ENCODE measurements around the gene KDELR3. TPM values are rescaled to one million over a fixed set of nuclear protein-coding genes. Genes with fewer than 3 reads are reported as not detected.

Gene KDELR3
- polyA plus RNA-seq, 1 of the 3 experiments (the other 2 are of a cell fraction) = 17.1 TPM

DNA sequence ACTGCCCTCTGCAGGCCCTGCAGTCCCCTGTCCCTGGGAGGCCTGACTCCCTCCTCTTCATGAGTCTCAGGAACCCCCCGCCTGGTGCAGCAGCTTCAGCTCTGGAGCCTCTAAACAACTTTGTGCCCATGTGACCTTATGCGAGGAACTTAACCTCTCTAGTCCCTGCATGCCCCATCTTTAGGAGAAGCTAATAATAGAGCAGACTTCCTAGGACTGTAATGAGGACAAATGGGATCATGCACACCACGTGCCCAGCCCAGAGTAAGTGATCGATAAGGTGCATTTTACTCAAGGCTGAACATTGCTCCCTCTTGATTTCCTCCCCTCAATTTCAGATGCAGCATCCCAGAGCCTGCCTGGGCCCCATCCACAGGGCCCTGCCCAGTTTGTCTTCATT, 31.9 kb upstream of the KDELR3 start (continued):
- TF ChIP-seq, protein P1, sequence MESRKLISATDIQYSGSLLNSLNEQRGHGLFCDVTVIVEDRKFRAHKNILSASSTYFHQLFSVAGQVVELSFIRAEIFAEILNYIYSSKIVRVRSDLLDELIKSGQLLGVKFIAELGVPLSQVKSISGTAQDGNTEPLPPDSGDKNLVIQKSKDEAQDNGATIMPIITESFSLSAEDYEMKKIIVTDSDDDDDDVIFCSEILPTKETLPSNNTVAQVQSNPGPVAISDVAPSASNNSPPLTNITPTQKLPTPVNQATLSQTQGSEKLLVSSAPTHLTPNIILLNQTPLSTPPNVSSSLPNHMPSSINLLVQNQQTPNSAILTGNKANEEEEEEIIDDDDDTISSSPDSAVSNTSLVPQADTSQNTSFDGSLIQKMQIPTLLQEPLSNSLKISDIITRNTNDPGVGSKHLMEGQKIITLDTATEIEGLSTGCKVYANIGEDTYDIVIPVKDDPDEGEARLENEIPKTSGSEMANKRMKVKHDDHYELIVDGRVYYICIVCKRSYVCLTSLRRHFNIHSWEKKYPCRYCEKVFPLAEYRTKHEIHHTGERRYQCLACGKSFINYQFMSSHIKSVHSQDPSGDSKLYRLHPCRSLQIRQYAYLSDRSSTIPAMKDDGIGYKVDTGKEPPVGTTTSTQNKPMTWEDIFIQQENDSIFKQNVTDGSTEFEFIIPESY (IDR thresholded peaks at IDR 0.05; ENCODE audit: borderline replicate concordance, low read depth) = no peak

DNA sequence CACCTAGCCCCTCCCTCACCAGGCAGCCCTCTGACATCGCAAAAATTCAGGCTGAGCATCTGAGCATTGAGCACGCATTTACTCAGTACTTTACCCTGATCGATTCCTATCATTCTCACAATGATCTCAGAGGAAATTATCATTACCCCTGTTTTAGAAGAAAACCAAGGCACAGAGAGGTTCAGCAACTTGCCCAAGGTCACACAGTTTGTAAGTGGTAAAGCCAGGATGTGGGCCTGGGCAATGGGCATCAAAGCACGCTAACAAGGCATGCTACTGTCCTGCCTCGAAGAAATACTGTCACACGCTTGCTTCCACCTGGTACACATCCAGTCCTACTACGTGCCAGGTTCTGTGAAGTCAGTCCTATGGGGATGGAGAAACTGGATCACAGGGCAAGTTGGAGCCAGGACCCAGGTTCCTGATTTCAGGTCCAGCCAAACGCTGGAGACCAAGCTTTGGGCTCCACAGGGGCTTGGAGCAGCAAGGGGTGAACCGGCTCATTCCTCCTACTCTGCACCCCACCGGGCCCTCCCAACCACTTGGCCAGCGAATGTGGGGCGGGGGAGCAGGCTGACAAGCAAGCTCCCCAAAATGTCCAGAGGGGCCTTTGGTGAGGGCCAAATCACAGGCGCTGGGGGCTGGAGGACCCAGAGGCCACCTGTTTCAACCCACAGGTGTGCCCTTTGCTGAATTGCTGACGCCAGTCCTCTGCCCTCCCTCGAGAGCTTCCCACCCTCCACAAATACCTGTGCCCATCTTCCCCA, 31.1 kb upstream of the KDELR3 start:
- CTCF ChIA-PET = no interaction called here
- Histone ChIP-seq H3K9ac (no peak overlapping the region), H3K4me3 (ENCODE audit: low read depth in 2 of 2, low read length in 1 of 2) (no peak overlapping the region), H3K27ac (ENCODE audit: low read depth in 2 of 2, low read length in 1 of 2) (no peak overlapping the region), H3K9me3 (no peaks in the 10 kb centered on the region), H4K20me1 (ENCODE audit: insufficient read depth) (no peaks in the 10 kb centered on the region), H3K36me3 (replicated peaks in 1 of 2; ENCODE audit: control insufficient read depth in 1 of 2, insufficient read depth in 2 of 2, low read length in 1 of 2) (no peaks in the 10 kb centered on the region), H3K4me2 (no peak overlapping the region), H2AFZ (ENCODE audit: low read depth) (no peak overlapping the region), H3F3A (replicated peaks; ENCODE audit: insufficient read depth) (no peaks in the 10 kb centered on the region), H3K27me3 (ENCODE audit: insufficient read depth) (no peaks in the 10 kb centered on the region), H3K79me2 (ENCODE audit: insufficient read depth) (no peaks in the 10 kb centered on the region), H3K9me2 (no peaks in the 10 kb centered on the region), H3K4me1 (ENCODE audit: control insufficient read depth in 1 of 2, insufficient read depth in 2 of 2, low read depth in 1 of 2, low read length in 1 of 2) (no peaks in the 10 kb centered on the region)
- POLR2A ChIA-PET = no interaction called here
- DNase-seq = no peak
- TF ChIP-seq MXI1 (IDR thresholded peaks at IDR 0.05; ENCODE audit: low read depth, low read length) (no peak), POLR2AphosphoS5 (IDR thresholded peaks at IDR 0.05; ENCODE audit: low read depth, low read length) (no peak)
- 77% methylated on average over 8 of the region's 15 CpGs for WGBS (ENCODE audit: low lambda C conversion rate)

DNA sequence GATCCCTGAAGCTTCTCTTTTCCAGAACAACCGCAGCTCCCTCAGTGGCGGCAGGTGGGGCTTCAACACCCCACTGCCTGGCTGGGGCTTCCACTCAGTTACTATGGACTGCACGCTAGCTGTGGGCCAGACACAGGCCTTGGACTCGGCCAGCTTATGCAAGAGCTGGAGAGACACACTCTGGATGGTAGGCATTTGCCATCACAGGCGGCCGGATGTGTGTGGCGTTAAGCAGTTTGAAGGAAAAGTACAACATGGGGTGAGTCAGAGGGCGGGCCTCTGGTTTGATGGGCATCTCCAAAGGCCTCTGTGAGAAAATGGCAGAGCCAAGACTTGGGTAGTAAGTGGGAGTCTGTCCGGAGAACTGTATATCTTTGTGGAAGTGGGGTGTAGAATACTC, 30.5 kb upstream of the KDELR3 start:
- H2AFZ ChIP-seq (ENCODE audit: low read depth) = no peak overlapping the region
- WGBS (ENCODE audit: low lambda C conversion rate) = 96% methylated on average over 7 of the region's 9 CpGs
- DNase-seq = no peak
- H3F3A ChIP-seq (replicated peaks; ENCODE audit: insufficient read depth) = no peaks in the 10 kb centered on the region
- H3K9me3 ChIP-seq = no peaks in the 10 kb centered on the region
- POLR2A ChIA-PET = no interaction called here
- no peaks in the 10 kb centered on the region for H4K20me1 ChIP-seq (ENCODE audit: insufficient read depth)
- H3K9ac ChIP-seq = no peak overlapping the region
- no peak for TF ChIP-seq MEF2A (IDR thresholded peaks at IDR 0.05; ENCODE audit: borderline replicate concordance, low read depth)
- no peak for TF ChIP-seq GATA2 (CRISPR knock-in tag; IDR thresholded peaks at IDR 0.05)
- TF ChIP-seq TCF12 (IDR thresholded peaks at IDR 0.05) = no peak
- TF ChIP-seq TEAD4 (IDR thresholded peaks at IDR 0.05; ENCODE audit: borderline replicate concordance, insufficient read depth) = no peak
- TF ChIP-seq RFX5 (IDR thresholded peaks at IDR 0.05; ENCODE audit: low read length) = no peak
- no peak overlapping the region for H3K27ac ChIP-seq (ENCODE audit: low read depth in 2 of 2, low read length in 1 of 2)
- no peaks in the 10 kb centered on the region for H3K9me2 ChIP-seq
- H3K27me3 ChIP-seq (ENCODE audit: insufficient read depth) = no peaks in the 10 kb centered on the region
- H3K4me1 ChIP-seq (ENCODE audit: control insufficient read depth in 1 of 2, insufficient read depth in 2 of 2, low read depth in 1 of 2, low read length in 1 of 2) = no peaks in the 10 kb centered on the region
- no peak overlapping the region for H3K4me2 ChIP-seq
- no peaks in the 10 kb centered on the region for H3K79me2 ChIP-seq (ENCODE audit: insufficient read depth)
- CTCF ChIA-PET = no interaction called here
- H3K36me3 ChIP-seq (replicated peaks in 1 of 2; ENCODE audit: control insufficient read depth in 1 of 2, insufficient read depth in 2 of 2, low read length in 1 of 2) = no peaks in the 10 kb centered on the region
- no peak overlapping the region for H3K4me3 ChIP-seq (ENCODE audit: low read depth in 2 of 2, low read length in 1 of 2)
